BJ (cell line): ENCODE data around the gene DICER1. TPM values are rescaled to one million over a fixed set of nuclear protein-coding genes. Genes with fewer than 3 reads are reported as not detected.

Source experiments
- CTCF ChIA-PET: fragments of 350-600 bp; formaldehyde crosslinking; extraction: SDS; loops from one replicate; lab custom pipeline; 2021; ENCODE audit warnings: antibody characterized with exemption, inconsistent platforms; lab: Yijun Ruan, JAX
- POLR2A ChIA-PET: fragments of 300-600 bp; sonication (Branson Sonifier 250); formaldehyde crosslinking; extraction: SDS; loops from one replicate; lab custom pipeline; 2021; ENCODE audit warnings: antibody characterized with exemption; lab: Charles Lee
- DNase-seq: peaks from one replicate; pipeline ENCODE4 v3.0.0-alpha.2; 2011; ENCODE audit warnings: low read depth
- H3K27me3 ChIP-seq: 2 replicates; pipeline ENCODE4 v1.6.0; 2011; ENCODE audit warnings: low read length; ENCODE audit not compliant: control insufficient read depth, insufficient read depth
- H3K36me3 ChIP-seq: 2 replicates; pipeline ENCODE4 v1.5.1; 2011; ENCODE audit warnings: low read length; ENCODE audit not compliant: control insufficient read depth, insufficient read depth
- H3K4me3 ChIP-seq: 2 replicates; pipeline ENCODE4 v1.5.1; 2011; ENCODE audit warnings: low read depth, mild to moderate bottlenecking, control low read depth, low read length
- CTCF ChIP-seq: IDR thresholded peaks from 2 replicates; pipeline ENCODE4 v1.5.1; 2011; ENCODE audit warnings: low read depth, mild to moderate bottlenecking, control low read depth, inconsistent platforms, low read length, moderate library complexity; ENCODE audit not compliant: insufficient read depth
- polyA plus RNA-seq: library from polyadenylated mRNA; depleted of rRNA; stranded (reverse); fragments of >200 nt; gene quantifications from 2 replicates; pipeline ENCODE4 v1.2.3, GENCODE V29; 2011

The DICER1 gene
- polyA plus RNA-seq, 1 experiment = 15.7 TPM

GRCh38 chr14:95052016-95052585 lies 105.2 kb downstream of the DICER1 start:
- Histone ChIP-seq H3K27me3 (no peaks in the 10 kb centered on the region), H3K36me3 (no peaks in the 10 kb centered on the region), H3K4me3 (no peak overlapping the region)
- DNase-seq = no peak
- TF ChIP-seq CTCF = no peak
- ChIA-PET POLR2A (no interaction called here), CTCF (interaction anchor here (0.7 kb wide), 1 partner anchor 137 kb away, joined by 4 read pairs; no protein-coding TSS in a partner anchor)

- POLR2A ChIA-PET = no interaction called here
- no peak for DNase-seq
- no peaks in the 10 kb centered on the region for H3K27me3 ChIP-seq
- no peak for TF ChIP-seq CTCF
- no peaks in the 10 kb centered on the region for H3K36me3 ChIP-seq
- CTCF ChIA-PET = no interaction called here
- no peak overlapping the region for H3K4me3 ChIP-seq
Measured at GRCh38 chr14:95049952-95050351, 107.4 kb downstream of the DICER1 start.

- H3K36me3 ChIP-seq = no peaks in the 10 kb centered on the region
Measured at GRCh38 chr14:95048771-95049312, 108.5 kb downstream of the DICER1 start.

GRCh38 chr14:95047754-95048153 lies 109.6 kb downstream of the DICER1 start:
- POLR2A ChIA-PET = no interaction called here
- DNase-seq = no peak
- TF ChIP-seq CTCF = no peak

More at GRCh38 chr14:95048771-95049312, 108.5 kb downstream of the DICER1 start:
- ChIA-PET POLR2A (no interaction called here), CTCF (no interaction called here)
- no peak overlapping the region for H3K4me3 ChIP-seq
- no peak for TF ChIP-seq CTCF
- no peaks in the 10 kb centered on the region for H3K27me3 ChIP-seq
- no peak for DNase-seq

GRCh38 chr14:95046711-95047681 lies 110.3 kb downstream of the DICER1 start:
- Histone ChIP-seq H3K27me3 (no peaks in the 10 kb centered on the region; the same call in 1 of the 2 replicates), H3K4me3 (no peak overlapping the region), H3K36me3 (no peaks in the 10 kb centered on the region)
- POLR2A ChIA-PET = no interaction called here
- DNase-seq = no peak
- TF ChIP-seq CTCF = no peak
- CTCF ChIA-PET = no interaction called here

More at GRCh38 chr14:95047754-95048153, 109.6 kb downstream of the DICER1 start:
- no peaks in the 10 kb centered on the region; the same call in 1 of the 2 replicates for H3K27me3 ChIP-seq
- H3K4me3 ChIP-seq = no peak overlapping the region
- no peaks in the 10 kb centered on the region for H3K36me3 ChIP-seq
- CTCF ChIA-PET = no interaction called here
